Measurements from ENCODE around the gene FPGS. TPM values are rescaled to one million over a fixed set of nuclear protein-coding genes. Genes with fewer than 3 reads are reported as not detected.
"Not testable (repeated sequence)": the region's sequence is repeated elsewhere in the genome, so short reads cannot be mapped to it uniquely, and the experiment has no call there.

The FPGS gene
- total and polyA plus RNA-seq, 8 donors: 27.0 to 85.3 (median 38.9) TPM

DNA sequence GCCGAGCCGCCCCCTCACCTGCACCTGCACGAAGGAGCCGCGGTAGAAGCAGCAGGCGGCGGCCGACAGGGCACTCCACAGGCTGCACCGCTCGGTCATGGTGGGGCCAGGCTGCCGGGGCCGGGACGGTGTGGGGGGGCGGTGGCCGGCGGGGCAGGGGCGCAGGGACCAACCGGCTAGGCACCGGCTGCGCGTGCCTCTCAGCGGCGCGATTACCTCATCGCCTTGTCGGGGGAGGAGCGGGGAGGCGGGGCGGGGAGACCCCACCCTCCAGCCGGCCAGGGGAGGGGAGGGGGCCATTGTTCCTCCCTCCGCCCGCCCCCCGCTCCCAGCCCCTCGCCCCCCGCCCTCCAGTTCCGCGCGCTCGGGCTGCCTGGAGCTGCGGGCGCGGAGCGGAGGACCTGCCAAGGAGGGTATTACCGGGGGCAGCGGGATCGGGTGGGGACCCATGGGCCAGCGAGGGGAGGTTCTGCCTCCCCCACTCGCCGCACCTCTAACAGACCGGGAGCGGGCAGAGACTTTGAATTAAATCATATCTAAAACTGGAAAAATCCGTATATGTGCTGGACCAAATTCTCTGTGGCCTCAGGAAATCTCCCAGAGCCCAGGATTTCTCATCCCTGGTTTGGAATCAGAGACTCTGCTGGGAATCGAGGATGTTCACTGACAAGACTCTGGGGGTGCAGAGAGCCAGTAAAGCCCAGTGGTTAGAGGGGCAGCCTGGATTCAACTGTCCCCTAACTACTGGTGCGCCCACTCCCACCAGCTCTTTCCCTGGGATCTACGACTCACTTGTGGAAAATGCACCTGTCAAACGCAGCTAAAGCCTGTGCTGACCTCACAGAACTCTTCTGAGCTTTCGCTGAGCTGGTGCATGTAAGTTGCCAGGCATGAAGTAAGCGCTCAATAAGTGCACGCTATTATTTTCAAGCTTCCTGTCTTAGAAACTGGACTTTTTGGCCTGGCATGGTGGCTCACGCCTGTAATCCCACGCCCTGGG, 47.3 kb upstream of the FPGS start:
- no peak overlapping the region for H3K27ac ChIP-seq
- H3K9me3 ChIP-seq: no peaks in the 10 kb centered on the region
- intact Hi-C loops (cut with DNase I): no loop called here
- ATAC-seq (peak in 3 of 4 donors; percentile 45 to 62 (median 53)), FAIRE-seq (no peak), DNase-seq (peak in 1 of 6 donors; percentile 64)
- H3K36me3 ChIP-seq: no peaks in the 10 kb centered on the region
- H3K4me1 ChIP-seq: no peaks in the 10 kb centered on the region
- TF ChIP-seq, protein P1, sequence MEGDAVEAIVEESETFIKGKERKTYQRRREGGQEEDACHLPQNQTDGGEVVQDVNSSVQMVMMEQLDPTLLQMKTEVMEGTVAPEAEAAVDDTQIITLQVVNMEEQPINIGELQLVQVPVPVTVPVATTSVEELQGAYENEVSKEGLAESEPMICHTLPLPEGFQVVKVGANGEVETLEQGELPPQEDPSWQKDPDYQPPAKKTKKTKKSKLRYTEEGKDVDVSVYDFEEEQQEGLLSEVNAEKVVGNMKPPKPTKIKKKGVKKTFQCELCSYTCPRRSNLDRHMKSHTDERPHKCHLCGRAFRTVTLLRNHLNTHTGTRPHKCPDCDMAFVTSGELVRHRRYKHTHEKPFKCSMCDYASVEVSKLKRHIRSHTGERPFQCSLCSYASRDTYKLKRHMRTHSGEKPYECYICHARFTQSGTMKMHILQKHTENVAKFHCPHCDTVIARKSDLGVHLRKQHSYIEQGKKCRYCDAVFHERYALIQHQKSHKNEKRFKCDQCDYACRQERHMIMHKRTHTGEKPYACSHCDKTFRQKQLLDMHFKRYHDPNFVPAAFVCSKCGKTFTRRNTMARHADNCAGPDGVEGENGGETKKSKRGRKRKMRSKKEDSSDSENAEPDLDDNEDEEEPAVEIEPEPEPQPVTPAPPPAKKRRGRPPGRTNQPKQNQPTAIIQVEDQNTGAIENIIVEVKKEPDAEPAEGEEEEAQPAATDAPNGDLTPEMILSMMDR (IDR thresholded peaks at IDR 0.05): no peak
- H3K27me3 ChIP-seq: peaks cover 0 to 9% (median 3%) of the 10 kb centered on the region in 4 donors
- WGBS, 2 donors: 24 to 25% methylated on average over 23 to 60 of the region's 61 CpGs
- peak overlapping the region in 2 of 4 donors; percentile 0 to 33 for H3K4me3 ChIP-seq

DNA sequence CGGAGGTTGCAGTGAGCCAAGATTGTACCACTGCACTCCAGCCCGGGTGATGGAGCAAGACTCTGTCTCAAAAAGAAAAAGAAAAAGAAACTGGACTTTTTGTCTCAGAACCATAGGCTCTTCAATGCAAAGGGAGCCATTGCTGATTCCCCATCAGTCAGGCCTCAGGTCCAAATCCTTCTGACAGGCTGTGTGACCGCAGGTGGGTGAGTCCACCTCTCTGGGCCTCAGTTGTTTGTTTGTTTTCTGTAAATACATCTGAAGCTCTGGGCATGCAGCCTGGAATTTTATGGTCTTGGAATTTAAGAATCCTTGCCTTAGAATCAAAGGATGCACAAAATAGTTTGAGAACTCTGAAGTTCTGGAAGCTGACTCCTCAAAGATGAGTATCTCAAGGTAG, 46.4 kb upstream of the FPGS start:
- Histone ChIP-seq H3K27ac (no peak overlapping the region), H3K36me3 (no peaks in the 10 kb centered on the region), H3K9me3 (no peaks in the 10 kb centered on the region), H3K4me3 (no peak overlapping the region), H3K4me1 (no peaks in the 10 kb centered on the region), H3K27me3 (peaks cover 0 to 9% (median 3%) of the 10 kb centered on the region in 4 donors)
- no peak for FAIRE-seq
- ATAC-seq: no peak
- intact Hi-C loops (cut with DNase I): no loop called here
- DNase-seq: no peak
- TF ChIP-seq, protein P1 (IDR thresholded peaks at IDR 0.05): no peak
- 85% methylated on average over 3 of the region's 3 CpGs for WGBS, 2 donors

DNA sequence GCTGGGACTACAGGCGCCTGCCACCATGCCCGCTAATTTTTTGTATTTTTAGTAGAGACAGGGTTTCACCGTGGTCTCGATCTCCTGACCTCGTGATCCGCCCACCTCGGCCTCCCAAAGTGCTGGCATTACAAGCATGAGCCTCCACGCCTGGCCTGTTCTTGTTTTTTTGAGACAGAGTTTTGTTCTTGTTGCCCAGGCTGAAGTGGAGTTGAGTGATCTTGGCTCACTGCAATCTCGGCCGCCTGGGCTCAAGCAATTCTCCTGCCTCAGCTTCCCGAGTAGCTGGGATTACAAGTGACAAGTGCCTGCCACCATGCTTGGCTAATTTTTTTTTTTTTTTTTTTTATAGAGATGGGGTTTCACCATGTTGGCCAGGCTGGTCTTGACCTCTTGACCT, 45.9 kb upstream of the FPGS start:
- H3K4me3 ChIP-seq; H3K27me3 ChIP-seq; H3K4me1 ChIP-seq; H3K9me3 ChIP-seq; ATAC-seq; H3K27ac ChIP-seq; FAIRE-seq; intact Hi-C loops (cut with DNase I); DNase-seq; H3K36me3 ChIP-seq: not testable (repeated sequence)
- 63 to 73% methylated on average over 11 of the region's 11 CpGs for WGBS, 2 donors

DNA sequence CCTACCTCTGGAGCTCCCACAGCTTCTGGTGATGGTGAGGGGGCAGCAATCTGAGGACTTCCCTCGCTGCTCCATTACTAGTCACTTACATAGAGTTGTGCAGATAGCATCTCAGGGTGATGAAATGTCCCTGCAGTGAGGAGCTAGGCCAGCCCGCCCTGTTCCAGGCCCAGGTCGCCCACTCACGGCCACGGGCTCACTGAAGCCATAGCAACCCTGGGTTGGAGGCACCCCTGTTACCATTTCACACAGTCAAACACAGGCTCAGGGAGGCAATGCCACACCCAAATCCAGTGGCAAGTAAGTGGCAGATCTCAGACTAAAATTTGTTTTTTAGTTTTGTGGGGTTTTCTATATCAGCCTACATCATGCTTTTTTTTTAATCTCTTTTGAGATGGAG, 43.8 kb upstream of the FPGS start:
- TF ChIP-seq, protein P1 (IDR thresholded peaks at IDR 0.05): no peak
- H3K4me3 ChIP-seq: no peak overlapping the region
- H3K4me1 ChIP-seq: no peaks in the 10 kb centered on the region
- FAIRE-seq: no peak
- H3K36me3 ChIP-seq: no peaks in the 10 kb centered on the region
- no peak for DNase-seq
- ATAC-seq: no peak
- H3K27ac ChIP-seq: no peak overlapping the region
- H3K27me3 ChIP-seq: peaks cover 0 to 6% (median 3%) of the 10 kb centered on the region in 4 donors
- intact Hi-C loops (cut with DNase I): no loop called here
- no peaks in the 10 kb centered on the region for H3K9me3 ChIP-seq
- WGBS, 2 donors: 82 to 91% methylated on average over 5 of the region's 5 CpGs

DNA sequence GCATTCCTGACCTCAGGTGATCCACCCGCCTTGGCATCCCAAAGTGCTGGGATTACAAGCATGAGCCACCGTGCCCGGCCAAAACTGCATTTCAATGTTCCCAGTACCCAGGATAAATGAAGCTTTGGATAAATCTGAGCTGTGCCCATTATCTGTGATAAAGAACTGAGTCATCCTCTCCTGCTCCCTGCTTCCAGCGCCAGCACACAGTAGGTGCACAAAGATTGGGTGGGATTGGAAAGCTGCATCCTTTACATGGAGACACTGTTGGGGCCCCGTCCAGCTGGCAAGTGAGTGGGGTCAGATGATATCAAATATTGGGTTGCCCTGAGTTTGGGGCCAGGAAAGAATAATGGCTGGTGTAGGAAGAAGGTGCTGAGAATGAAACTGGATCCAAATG, 41.6 kb upstream of the FPGS start:
- TF ChIP-seq, protein P1 (IDR thresholded peaks at IDR 0.05): no peak
- ATAC-seq (no peak), FAIRE-seq (no peak), DNase-seq (no peak)
- Histone ChIP-seq H3K4me3 (no peak overlapping the region), H3K4me1 (no peaks in the 10 kb centered on the region), H3K27me3 (no peaks in the 10 kb centered on the region), H3K27ac (no peak overlapping the region), H3K36me3 (no peaks in the 10 kb centered on the region), H3K9me3 (no peaks in the 10 kb centered on the region)
- WGBS, 2 donors: 65 to 74% methylated on average over 5 of the region's 5 CpGs
- intact Hi-C loops (cut with DNase I): no loop called here
